Hepatocyte (in vitro differentiated cells): ENCODE results near the gene LY86. TPM values are rescaled to one million over a fixed set of nuclear protein-coding genes. Genes with fewer than 3 reads are reported as not detected.
A peak's percentile ranks its signal among the peaks of the same experiment; 100 is the strongest.

Experiments used
- DNase-seq: peaks from one replicate; pipeline ENCODE4 v3.0.0-alpha.2; 2016; ENCODE audit warnings: low spot score
- H2AFZ ChIP-seq: fragments of 200-600 bp; sonication (generic); 2 replicates; pipeline ENCODE4 v1.6.0; 2016; ENCODE audit warnings: antibody characterized with exemption, mild to moderate bottlenecking
- H3K27ac ChIP-seq: fragments of 200-600 bp; sonication (generic); 2 replicates; pipeline ENCODE4 v1.5.1; 2016; ENCODE audit warnings: mild to moderate bottlenecking
- H3K27me3 ChIP-seq: fragments of 200-600 bp; sonication (generic); 2 replicates; pipeline ENCODE4 v1.6.1; 2016
- H3K36me3 ChIP-seq: fragments of 200-600 bp; sonication (generic); replicated peaks from 2 replicates; pipeline ENCODE4 v1.5.1; 2016; ENCODE audit warnings: low read depth; ENCODE audit not compliant: insufficient read depth
- H3K4me1 ChIP-seq: fragments of 200-600 bp; sonication (generic); 2 replicates; pipeline ENCODE4 v1.5.1; 2016; ENCODE audit warnings: mild to moderate bottlenecking, moderate library complexity; ENCODE audit not compliant: insufficient read depth
- H3K4me2 ChIP-seq: fragments of 200-600 bp; sonication (generic); 2 replicates; pipeline ENCODE4 v1.6.0; 2016
- H3K4me3 ChIP-seq: fragments of 200-600 bp; sonication (generic); 2 replicates; pipeline ENCODE4 v1.5.1; 2016; ENCODE audit warnings: mild to moderate bottlenecking
- H3K79me2 ChIP-seq: fragments of 200-600 bp; sonication (generic); 2 replicates; pipeline ENCODE4 v1.6.0; 2017; ENCODE audit warnings: mild to moderate bottlenecking
- H3K9me2 ChIP-seq: fragments of 200-600 bp; sonication (generic); replicated peaks from 2 replicates; pipeline ENCODE4 v1.6.0; 2017; ENCODE audit warnings: mild to moderate bottlenecking; ENCODE audit not compliant: insufficient read depth
- H3K9me3 ChIP-seq: fragments of 200-600 bp; sonication (generic); 2 replicates; pipeline ENCODE4 v1.5.1; 2016; ENCODE audit warnings: low read depth, mild to moderate bottlenecking
- H4K20me1 ChIP-seq: fragments of 200-600 bp; sonication (generic); 2 replicates; pipeline ENCODE4 v1.6.0; 2016; ENCODE audit warnings: mild to moderate bottlenecking; ENCODE audit not compliant: insufficient read depth, poor library complexity, severe bottlenecking
- CTCF ChIP-seq: fragments of 200-600 bp; sonication (generic); IDR thresholded peaks from 2 replicates; pipeline ENCODE4 v1.5.1; 2016; ENCODE audit warnings: antibody characterized with exemption, mild to moderate bottlenecking; ENCODE audit not compliant: poor library complexity
- EZH2 ChIP-seq: fragments of 200-600 bp; sonication (generic); IDR thresholded peaks from 2 replicates; pipeline ENCODE4 v1.6.1; 2016; ENCODE audit warnings: antibody characterized with exemption, mild to moderate bottlenecking, borderline replicate concordance
- EZH2phosphoT487 ChIP-seq: fragments of 200-600 bp; sonication (generic); IDR thresholded peaks from one replicate; pipeline ENCODE4 v1.6.1; 2018; ENCODE audit warnings: antibody characterized with exemption, mild to moderate bottlenecking, low read depth, moderate library complexity; ENCODE audit not compliant: unreplicated experiment, severe bottlenecking
- WGBS: methylation state at CpG from one replicate; pipeline ENCODE4 v1.1.6; 2016; ENCODE audit warnings: low lambda C conversion rate; ENCODE audit errors: missing lambda C conversion rate; 5-methylcytosine and 5-hydroxymethylcytosine counted together
- polyA plus RNA-seq: library from polyadenylated mRNA; unstranded; fragments of >200 nt; fragmentation: Nextera tagmentation; extraction: Ambion mirVana; gene quantifications from 2 replicates; pipeline ENCODE4 v1.2.1, GENCODE V29; 2016
- total RNA-seq: library from RNA; depleted of rRNA; stranded (reverse); fragments of >200 nt; gene quantifications from 2 replicates; pipeline ENCODE4 v1.2.3, GENCODE V29; 2014

LY86 gene
- total and polyA plus RNA-seq, 2 experiments from 2014 or later, result 0.27 to 0.82 TPM

GRCh38 chr6:6547110-6547879 is 41.2 kb upstream of the LY86 start:
- Histone ChIP-seq H3K4me1 (peaks cover 9% of the 10 kb centered on the region), H3K9me2 (no peaks in the 10 kb centered on the region), H3K79me2 (no peaks in the 10 kb centered on the region), H3K4me2 (peak overlapping the region; percentile 92), H3K27ac (no peak overlapping the region), H2AFZ (peak overlapping the region; percentile 56), H3K9me3 (no peaks in the 10 kb centered on the region), H4K20me1 (no peaks in the 10 kb centered on the region), H3K36me3 (no peaks in the 10 kb centered on the region), H3K4me3 (peak overlapping the region; percentile 37), H3K27me3 (peaks cover 38% of the 10 kb centered on the region)
- TF ChIP-seq EZH2, result no peak
- TF ChIP-seq EZH2phosphoT487, result no peak
- TF ChIP-seq CTCF, result peak; percentile 94
- WGBS, result 22% methylated on average over 14 of the region's 14 CpGs
- peak; percentile 93 for DNase-seq

GRCh38 chr6:6556161-6556737 is 32.3 kb upstream of the LY86 start:
- Histone ChIP-seq H3K9me3 (no peaks in the 10 kb centered on the region), H2AFZ (no peak overlapping the region)
- 75% methylated on average over 7 of the region's 7 CpGs for WGBS

GRCh38 chr6:6556738-6557503 is 31.6 kb upstream of the LY86 start:
- H4K20me1 ChIP-seq, result no peaks in the 10 kb centered on the region
- DNase-seq, result peak; percentile 74
- no peak overlapping the region for H3K4me3 ChIP-seq
- no peaks in the 10 kb centered on the region for H3K9me3 ChIP-seq
- peaks cover 18% of the 10 kb centered on the region for H3K27me3 ChIP-seq
- no peaks in the 10 kb centered on the region for H3K9me2 ChIP-seq
- TF ChIP-seq CTCF, result peak; percentile 87
- TF ChIP-seq EZH2phosphoT487, result no peak
- no peak for TF ChIP-seq EZH2
- H3K4me1 ChIP-seq, result no peaks in the 10 kb centered on the region
- peak overlapping the region; percentile 14 for H2AFZ ChIP-seq
- 41% methylated on average over 10 of the region's 10 CpGs for WGBS
- no peaks in the 10 kb centered on the region for H3K36me3 ChIP-seq
- H3K79me2 ChIP-seq, result no peaks in the 10 kb centered on the region
- H3K4me2 ChIP-seq, result no peak overlapping the region
- no peak overlapping the region for H3K27ac ChIP-seq

More at GRCh38 chr6:6556161-6556737, 32.3 kb upstream of the LY86 start:
- no peak for DNase-seq
- H3K27ac ChIP-seq, result no peak overlapping the region
- TF ChIP-seq EZH2phosphoT487 (no peak), EZH2 (no peak), CTCF (no peak)
- no peak overlapping the region for H3K4me2 ChIP-seq
- H3K36me3 ChIP-seq, result no peaks in the 10 kb centered on the region
- no peak overlapping the region for H3K4me3 ChIP-seq
- no peaks in the 10 kb centered on the region for H4K20me1 ChIP-seq
- no peaks in the 10 kb centered on the region for H3K4me1 ChIP-seq
- H3K27me3 ChIP-seq, result peaks cover 18% of the 10 kb centered on the region
- no peaks in the 10 kb centered on the region for H3K9me2 ChIP-seq
- H3K79me2 ChIP-seq, result no peaks in the 10 kb centered on the region
